GM19035 (cell line): ENCODE measurements around the gene MINAR1.

Experiments
- ATAC-seq: cut with Tn5 transposase; IDR thresholded peaks from one replicate; pipeline ENCODE4 v1.9.1; 2021; ENCODE audit not compliant: unreplicated experiment

Gene MINAR1

GRCh38 chr15:79463043-79463780, 31.1 kb downstream of the MINAR1 start:
- no peak for ATAC-seq

GRCh38 chr15:79463781-79464270, 31.7 kb downstream of the MINAR1 start:
- ATAC-seq = no peak

- ATAC-seq = no peak
Observed at GRCh38 chr15:79466488-79466887, 34.4 kb downstream of the MINAR1 start.

GRCh38 chr15:79467865-79468586, 35.9 kb downstream of the MINAR1 start:
- no peak for ATAC-seq

GRCh38 chr15:79472446-79472845, 40.3 kb downstream of the MINAR1 start:
- ATAC-seq = no peak

GRCh38 chr15:79474252-79474651, 42.1 kb downstream of the MINAR1 start:
- no peak for ATAC-seq

- ATAC-seq = no peak
Observed at GRCh38 chr15:79475306-79475705, 43.2 kb downstream of the MINAR1 start.

- ATAC-seq = no peak
Observed at GRCh38 chr15:79478108-79478507, 46.0 kb downstream of the MINAR1 start.

- ATAC-seq = no peak
Observed at GRCh38 chr15:79479616-79480015, 47.5 kb downstream of the MINAR1 start.

GRCh38 chr15:79481793-79482192, 49.7 kb downstream of the MINAR1 start:
- ATAC-seq = no peak
